Fibroblast of skin of right quadriceps (primary cell): ENCODE results near the gene IL12B.
"Not testable (repeated sequence)": the region's sequence is repeated elsewhere in the genome, so short reads cannot be mapped to it uniquely, and the experiment has no call there.

Experiments used
- DNase-seq: peaks from one replicate; pipeline ENCODE4 v3.0.0-alpha.2; 2013

IL12B gene

GRCh38 chr5:159332800-159333544 is 2.7 kb upstream of the IL12B start:
- DNase-seq, result peak; percentile 45

GRCh38 chr5:159331093-159331973 is 1.0 kb upstream of the IL12B start:
- peak; percentile 25 for DNase-seq

DNA sequence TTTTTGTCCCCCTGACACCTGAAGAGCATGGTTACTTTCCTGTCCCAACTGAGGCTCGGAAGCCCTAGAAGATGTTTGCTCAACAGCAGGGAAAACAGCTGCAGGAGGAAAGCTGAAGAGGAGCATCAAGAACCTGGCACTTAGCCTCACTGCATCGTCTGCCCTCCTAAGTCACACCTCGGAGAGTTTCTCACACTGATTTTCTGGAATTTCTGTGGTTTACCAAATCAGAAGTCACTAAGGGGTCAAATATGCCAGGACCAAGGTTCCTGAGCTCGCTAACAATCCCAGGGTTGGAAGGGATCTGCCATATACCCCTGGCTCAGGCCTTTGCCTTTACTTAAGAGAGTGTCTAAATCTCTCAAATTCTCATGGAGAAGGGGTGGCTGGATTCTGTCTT is 5.3 kb downstream of the IL12B start:
- peak; percentile 28 for DNase-seq

DNA sequence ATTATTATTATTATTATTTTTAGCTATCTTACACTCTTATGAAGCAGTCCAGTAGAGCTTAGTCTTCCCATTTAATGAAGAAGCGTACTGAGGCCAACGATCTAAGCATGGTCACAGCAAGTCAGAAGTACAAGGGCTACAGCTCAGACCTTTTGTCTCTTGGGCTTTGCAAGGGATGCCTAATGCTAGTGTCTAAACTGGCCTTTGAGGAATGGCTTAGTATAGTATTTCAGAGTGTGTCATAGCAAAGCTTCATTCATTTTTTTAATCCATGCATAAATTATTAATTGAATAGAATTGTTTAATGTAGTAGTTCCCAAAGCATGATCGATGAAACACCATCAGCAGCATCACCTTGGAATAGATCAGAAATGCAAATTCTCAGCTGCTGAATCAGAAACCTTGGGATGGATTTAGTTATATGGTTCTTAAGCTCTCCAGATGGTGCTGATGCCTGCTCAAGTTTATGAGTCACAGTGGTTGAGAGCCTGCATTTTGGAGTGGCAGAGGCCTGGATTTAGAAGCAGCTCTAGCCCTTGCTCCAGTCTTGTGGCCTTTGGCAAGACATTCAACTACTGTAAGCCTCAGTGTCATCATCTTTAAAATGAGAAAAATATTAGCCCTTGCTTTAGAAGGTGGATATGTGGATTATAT is 6.1 kb downstream of the IL12B start:
- peak; percentile 89 for DNase-seq

GRCh38 chr5:159322180-159322579 is 8.1 kb downstream of the IL12B start:
- DNase-seq, result no peak

DNA sequence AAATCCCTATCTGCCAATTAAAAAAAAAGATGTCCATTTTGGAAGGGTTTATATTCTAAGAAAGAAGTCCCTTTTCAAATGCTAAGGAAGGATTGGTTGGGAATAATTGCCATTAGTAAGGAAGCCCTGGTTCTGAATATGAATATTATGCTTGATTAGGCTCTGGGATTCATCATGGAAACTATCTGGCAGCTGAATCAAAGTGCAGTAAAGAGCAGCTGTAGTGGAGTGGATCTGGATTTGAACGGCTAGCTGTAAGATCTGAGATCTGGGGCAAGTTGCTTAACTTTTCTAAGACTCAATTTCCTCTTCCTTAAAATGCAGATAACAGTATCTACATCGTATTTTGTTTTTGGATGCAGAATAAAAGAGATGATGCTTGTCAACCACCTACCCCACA is 10.5 kb downstream of the IL12B start:
- no peak for DNase-seq

DNA sequence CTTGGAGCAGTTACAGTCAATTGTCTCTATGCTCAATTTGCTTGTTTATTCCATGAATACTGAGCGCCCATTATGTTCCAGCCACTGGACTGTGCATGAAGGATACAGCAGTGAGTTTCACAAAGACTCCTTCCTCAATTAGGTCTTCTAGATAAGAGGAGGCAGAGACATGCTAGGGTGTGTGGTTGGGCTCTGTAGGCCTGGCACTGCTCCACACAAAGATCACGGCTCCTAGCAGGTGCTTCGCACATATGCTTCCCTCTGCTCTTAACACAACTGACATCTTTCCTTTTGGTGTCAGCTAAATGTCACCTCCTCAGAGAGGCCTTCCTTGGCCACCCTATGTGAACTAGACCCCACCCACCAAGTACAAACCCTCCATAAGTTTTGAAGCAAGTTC is 10.9 kb downstream of the IL12B start:
- DNase-seq, result no peak

DNA sequence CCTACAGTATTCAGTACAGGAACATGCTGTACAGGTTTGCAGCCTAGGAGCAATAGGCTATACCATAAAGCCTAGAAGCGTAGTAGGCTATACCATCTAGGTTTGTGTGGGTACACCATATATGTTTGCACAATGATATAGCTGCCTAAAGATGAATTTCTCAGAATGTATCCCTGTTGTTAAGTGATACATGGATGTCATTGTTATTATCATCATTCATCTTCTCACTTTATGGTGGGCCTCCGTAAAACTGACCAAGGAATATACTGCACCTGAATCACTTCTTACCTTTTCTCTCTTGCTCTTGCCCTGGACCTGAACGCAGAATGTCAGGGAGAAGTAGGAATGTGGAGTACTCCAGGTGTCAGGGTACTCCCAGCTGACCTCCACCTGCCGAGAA is 11.8 kb downstream of the IL12B start:
- no peak for DNase-seq

DNA sequence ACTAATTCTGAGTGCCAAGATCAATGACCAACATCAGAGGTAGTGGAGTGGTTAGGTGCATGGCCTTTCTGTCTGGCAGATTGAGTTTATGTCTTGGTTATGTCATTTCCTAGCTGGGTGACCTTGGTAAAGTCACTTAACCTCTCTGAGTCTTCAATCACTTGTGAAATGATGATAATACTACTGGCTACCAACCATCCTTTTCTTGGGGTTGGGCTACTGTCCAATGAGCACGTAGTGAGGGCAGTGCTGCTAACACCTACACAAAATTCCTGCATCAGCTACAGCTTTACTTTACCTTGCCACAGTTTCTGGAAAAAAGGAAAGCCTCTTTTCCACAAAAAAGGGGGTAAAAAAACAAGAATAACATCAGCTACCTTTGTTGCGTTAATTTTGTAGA is 12.4 kb downstream of the IL12B start:
- no peak for DNase-seq

- peak; percentile 49 for DNase-seq
Observed at GRCh38 chr5:159316519-159317383, 13.5 kb downstream of the IL12B start.

DNA sequence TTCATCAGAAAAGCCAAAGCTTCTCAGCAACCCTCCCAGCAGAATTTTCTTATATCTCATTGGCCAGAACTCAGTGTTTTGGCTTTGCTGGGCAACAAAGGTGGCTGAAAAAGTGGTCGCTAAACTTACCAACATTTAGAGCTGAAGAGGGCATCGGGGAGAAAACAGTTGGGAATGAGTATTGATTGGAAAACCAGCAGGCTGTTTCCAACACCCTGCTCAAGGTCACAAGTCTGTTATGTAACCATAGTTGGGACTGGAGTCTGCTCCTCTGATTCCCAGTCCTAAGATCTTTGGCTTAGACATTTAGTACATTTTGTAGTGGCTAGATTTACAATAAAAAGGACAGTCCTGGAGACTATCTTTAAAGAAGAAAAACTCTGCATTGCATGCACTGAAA is 17.1 kb downstream of the IL12B start:
- no peak for DNase-seq

GRCh38 chr5:159311063-159311462 is 19.2 kb downstream of the IL12B start:
- no peak for DNase-seq

- DNase-seq, result no peak
Observed at GRCh38 chr5:159310511-159310910, 19.8 kb downstream of the IL12B start.

GRCh38 chr5:159309689-159310433 is 20.4 kb downstream of the IL12B start:
- DNase-seq, result no peak

GRCh38 chr5:159304961-159305595 is 25.2 kb downstream of the IL12B start:
- no peak for DNase-seq

GRCh38 chr5:159303286-159303685 is 27.0 kb downstream of the IL12B start:
- no peak for DNase-seq

- not testable (repeated sequence) for DNase-seq
Observed at GRCh38 chr5:159301929-159302860, 28.1 kb downstream of the IL12B start.

DNA sequence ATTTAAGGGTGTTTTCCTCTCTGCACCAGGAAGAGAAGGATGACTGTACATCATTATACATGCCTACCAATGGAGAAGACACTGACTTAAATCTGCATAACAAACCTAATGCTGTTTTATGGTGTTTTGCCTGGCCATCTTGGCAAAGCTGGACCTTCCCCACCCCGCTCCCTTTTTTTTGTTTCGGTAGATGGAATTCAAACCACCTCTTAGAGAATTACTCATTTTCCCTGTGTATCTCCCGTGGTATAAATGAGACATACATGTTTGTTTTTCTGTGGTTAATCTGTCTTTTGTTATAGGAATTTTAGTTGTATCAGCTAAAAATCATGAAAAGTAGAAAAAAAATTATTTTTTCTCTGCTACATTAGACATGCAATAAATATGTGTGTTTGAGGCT is 28.8 kb downstream of the IL12B start:
- DNase-seq, result no peak

DNA sequence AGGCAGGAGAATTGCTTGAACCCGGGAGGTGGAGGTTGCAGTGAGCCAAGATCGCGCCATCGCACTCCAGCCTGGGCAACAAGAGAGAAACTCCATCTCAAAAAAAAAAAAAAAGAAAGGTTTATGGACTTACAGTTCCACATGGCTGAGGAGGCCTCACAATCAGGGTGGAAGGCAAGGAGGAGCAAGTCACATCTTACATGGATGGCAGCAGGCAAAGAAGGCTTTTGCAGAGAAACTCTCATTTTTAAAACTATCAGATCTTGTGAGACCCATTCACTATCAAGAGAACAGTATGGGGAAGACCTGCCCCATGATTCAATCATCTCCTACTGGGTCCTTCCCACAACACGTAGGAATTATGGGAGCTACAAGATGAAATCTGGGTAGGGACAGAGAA is 33.0 kb downstream of the IL12B start:
- DNase-seq, result not testable (repeated sequence)

GRCh38 chr5:159294921-159295320 is 35.4 kb downstream of the IL12B start:
- no peak for DNase-seq
